GM12801 (cell line): ENCODE measurements around the gene ICAM1.

Experiments
- TF ChIP-seq, protein P1 (sequence below): IDR thresholded peaks from one replicate; pipeline ENCODE4 v1.5.1; 2011; ENCODE audit warnings: control low read depth; ENCODE audit not compliant: insufficient read length; ENCODE audit errors: extremely low read depth

Gene ICAM1

DNA sequence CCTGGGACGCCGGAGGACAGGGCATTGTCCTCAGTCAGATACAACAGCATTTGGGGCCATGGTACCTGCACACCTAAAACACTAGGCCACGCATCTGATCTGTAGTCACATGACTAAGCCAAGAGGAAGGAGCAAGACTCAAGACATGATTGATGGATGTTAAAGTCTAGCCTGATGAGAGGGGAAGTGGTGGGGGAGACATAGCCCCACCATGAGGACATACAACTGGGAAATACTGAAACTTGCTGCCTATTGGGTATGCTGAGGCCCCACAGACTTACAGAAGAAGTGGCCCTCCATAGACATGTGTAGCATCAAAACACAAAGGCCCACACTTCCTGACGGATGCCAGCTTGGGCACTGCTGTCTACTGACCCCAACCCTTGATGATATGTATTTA is 14.5 kb downstream of the ICAM1 start:
- TF ChIP-seq, protein P1, sequence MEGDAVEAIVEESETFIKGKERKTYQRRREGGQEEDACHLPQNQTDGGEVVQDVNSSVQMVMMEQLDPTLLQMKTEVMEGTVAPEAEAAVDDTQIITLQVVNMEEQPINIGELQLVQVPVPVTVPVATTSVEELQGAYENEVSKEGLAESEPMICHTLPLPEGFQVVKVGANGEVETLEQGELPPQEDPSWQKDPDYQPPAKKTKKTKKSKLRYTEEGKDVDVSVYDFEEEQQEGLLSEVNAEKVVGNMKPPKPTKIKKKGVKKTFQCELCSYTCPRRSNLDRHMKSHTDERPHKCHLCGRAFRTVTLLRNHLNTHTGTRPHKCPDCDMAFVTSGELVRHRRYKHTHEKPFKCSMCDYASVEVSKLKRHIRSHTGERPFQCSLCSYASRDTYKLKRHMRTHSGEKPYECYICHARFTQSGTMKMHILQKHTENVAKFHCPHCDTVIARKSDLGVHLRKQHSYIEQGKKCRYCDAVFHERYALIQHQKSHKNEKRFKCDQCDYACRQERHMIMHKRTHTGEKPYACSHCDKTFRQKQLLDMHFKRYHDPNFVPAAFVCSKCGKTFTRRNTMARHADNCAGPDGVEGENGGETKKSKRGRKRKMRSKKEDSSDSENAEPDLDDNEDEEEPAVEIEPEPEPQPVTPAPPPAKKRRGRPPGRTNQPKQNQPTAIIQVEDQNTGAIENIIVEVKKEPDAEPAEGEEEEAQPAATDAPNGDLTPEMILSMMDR: no peak

DNA sequence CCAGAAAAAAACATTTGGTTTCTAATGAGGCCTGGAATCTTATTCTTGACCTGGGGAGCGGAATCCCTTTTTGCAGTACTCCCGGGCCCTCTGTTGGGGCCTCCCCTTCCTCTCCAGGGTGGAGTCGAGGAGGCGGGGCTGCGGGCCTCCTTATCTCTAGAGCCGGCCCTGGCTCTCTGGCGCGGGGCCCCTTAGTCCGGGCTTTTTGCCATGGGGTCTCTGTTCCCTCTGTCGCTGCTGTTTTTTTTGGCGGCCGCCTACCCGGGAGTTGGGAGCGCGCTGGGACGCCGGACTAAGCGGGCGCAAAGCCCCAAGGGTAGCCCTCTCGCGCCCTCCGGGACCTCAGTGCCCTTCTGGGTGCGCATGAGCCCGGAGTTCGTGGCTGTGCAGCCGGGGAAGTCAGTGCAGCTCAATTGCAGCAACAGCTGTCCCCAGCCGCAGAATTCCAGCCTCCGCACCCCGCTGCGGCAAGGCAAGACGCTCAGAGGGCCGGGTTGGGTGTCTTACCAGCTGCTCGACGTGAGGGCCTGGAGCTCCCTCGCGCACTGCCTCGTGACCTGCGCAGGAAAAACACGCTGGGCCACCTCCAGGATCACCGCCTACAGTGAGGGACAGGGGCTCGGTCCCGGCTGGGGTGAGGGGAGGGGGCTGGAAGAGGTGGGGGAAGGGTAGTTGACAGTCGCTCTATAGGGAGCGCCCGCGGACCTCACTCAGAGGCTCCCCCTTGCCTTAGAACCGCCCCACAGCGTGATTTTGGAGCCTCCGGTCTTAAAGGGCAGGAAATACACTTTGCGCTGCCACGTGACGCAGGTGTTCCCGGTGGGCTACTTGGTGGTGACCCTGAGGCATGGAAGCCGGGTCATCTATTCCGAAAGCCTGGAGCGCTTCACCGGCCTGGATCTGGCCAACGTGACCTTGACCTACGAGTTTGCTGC is 16.1 kb downstream of the ICAM1 start, which contains the start of gene ICAM4:
Gene ICAM4 (plus strand): TSS at position 153 of the 935 bp plus-strand sequence. CDS start 58 bp downstream, at position 211.
- TF ChIP-seq, protein P1: no peak

DNA sequence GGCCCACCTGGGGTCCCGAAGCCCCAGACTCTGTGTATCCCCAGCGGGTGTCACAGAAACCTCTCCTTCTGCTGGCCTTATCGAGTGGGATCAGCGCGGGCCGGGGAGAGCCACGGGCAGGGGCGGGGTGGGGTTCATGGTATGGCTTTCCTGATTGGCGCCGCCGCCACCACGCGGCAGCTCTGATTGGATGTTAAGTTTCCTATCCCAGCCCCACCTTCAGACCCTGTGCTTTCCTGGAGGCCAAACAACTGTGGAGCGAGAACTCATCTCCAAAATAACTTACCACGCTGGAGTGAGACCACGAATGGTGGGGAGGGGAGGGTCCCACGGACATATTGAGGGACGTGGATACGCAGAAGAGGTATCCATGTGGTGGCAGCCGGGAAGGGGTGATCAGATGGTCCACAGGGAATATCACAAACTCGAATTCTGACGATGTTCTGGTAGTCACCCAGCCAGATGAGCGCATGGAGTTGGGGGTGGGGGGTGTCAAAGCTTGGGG is 17.8 kb downstream of the ICAM1 start:
- TF ChIP-seq, protein P1: no peak

DNA sequence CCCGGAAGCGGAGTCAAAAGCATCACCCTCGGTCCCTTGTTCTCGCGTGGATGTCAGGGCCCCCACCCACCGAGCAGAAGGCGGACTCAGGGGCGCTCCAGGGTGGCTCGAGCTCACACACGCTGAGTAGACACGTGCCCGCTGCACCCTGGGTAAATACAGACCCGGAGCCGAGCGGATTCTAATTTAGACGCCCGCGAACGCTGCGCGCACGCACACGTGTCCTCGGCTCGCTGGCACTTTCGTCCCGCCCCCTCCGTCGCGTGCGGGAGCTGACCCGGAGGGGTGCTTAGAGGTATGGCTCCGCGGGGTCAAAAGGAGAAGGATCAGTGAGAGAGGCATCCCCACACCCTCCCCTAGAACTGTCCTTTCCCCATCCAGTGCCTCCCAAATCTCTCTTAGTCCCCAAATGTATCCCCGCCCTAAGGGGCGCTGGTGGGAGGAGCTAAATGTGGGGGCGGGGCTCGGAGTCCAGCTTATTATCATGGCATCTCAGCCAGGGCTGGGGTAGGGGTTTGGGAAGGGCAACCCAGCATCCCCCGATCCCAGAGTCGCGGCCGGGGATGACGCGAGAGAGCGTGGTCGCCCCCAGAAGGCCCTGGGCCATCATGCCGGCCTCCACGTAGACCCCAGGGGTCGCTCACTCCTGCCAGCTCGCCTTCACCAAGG is 18.4 kb downstream of the ICAM1 start:
- TF ChIP-seq, protein P1: no peak

DNA sequence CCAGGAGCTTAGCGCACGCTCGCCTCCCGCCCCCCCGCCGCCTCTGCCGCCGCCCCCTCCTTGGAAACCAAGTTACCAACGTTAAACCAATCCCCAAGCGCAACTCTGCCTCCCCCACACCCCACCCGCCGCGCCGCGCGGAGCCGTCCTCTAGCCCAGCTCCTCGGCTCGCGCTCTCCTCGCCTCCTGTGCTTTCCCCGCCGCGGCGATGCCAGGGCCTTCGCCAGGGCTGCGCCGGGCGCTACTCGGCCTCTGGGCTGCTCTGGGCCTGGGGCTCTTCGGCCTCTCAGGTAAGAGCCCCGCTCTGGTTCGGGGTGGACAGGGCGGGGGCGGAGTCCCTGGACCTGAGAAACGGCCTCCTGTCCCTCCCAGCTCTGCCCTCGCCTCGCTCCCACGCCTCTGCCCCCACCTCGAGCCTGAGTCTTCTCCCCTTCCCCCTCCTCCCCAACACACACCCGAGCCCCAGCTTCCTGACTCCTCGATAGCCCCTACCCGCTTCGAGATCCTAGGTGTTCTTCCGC is 19.0 kb downstream of the ICAM1 start, which contains the start of gene ICAM5:
Gene ICAM5 (plus strand): TSS at position 117 of the 521 bp plus-strand sequence. CDS start 92 bp downstream, at position 209.
- TF ChIP-seq, protein P1: no peak

DNA sequence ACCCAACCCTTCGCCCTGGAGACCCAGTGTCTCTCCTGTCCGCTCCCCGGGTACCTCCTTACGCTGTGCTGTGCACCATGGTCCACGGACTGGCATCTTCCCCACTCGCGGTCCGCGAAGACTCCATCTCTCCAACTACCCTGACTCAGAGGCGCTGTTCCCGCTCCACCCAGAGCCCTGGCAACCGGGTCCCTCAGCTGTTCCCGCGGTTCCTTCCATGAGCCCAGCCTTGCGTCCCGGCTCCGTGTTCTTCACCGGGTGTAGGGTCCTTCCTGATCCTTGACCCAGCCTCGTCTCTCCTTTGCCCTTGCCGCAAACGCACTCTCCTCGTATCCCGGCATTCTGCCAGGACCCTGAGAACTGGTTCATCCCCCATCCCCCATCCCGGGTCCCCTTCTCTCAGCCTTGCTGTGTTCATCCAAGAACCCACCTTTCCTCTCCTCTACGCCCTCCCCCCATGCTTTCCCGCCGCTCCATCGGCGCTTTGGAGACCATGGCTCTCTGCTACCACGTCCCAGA is 19.5 kb downstream of the ICAM1 start:
- TF ChIP-seq, protein P1: no peak
